Stimulated activated CD8-positive, alpha-beta memory T cell treated with anti-CD3 and anti-CD28 coated beads, Interleukin-7, amount 100 ng/mL, for 24 hours (primary cell): ENCODE measurements around the gene MORF4L2.

Source experiments
- DNase-seq: peaks from one replicate; pipeline ENCODE4 v3.0.0-alpha.2; 2020; ENCODE audit warnings: low read depth

The MORF4L2 gene

GRCh38 chrX:103631145-103631544, 55.4 kb downstream of the MORF4L2 start:
- no peak for DNase-seq

- DNase-seq: no peak
Observed at GRCh38 chrX:103630171-103630511, 56.4 kb downstream of the MORF4L2 start.

DNA sequence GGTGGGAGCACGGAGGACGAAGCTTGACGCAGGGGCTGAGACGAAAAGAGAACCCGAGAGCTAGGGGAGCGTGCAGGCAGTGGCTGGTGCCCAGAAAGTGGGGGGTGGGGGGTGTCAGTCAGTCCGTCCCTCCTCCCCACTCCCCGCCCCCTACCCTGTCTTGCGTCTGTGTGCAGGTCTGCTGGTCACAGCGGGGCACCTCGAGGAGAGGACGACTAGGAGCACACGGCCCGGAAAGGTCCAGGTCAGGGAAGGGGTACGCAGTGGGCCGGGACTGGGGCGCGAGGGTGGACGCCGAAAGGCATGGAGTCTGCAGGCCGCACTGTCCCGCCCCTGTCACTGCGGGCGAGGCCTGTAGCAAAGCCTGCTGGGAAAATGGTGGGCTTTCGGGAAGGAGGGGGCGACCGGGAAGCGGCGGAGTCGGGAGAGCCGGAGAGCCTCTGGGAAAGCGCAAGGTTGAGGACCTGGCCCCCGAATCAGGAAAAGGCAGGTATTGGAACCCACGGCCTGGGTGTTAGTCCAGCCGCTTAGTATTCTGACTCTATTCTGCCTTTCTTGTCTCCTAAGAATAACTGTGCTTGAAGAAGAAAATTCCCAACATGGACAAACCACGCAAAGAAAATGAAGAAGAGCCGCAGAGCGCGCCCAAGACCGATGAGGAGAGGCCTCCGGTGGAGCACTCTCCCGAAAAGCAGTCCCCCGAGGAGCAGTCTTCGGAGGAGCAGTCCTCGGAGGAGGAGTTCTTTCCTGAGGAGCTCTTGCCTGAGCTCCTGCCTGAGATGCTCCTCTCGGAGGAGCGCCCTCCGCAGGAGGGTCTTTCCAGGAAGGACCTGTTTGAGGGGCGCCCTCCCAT, 57.0 kb downstream of the MORF4L2 start:
- no peak for DNase-seq

GRCh38 chrX:103628386-103629317, 57.8 kb downstream of the MORF4L2 start, which contains the start of gene TCEAL1:
TSS of gene TCEAL1 (plus strand) at chrX:103628975. CDS start at chrX:103629917, 942 bp downstream.
- DNase-seq: no peak

DNA sequence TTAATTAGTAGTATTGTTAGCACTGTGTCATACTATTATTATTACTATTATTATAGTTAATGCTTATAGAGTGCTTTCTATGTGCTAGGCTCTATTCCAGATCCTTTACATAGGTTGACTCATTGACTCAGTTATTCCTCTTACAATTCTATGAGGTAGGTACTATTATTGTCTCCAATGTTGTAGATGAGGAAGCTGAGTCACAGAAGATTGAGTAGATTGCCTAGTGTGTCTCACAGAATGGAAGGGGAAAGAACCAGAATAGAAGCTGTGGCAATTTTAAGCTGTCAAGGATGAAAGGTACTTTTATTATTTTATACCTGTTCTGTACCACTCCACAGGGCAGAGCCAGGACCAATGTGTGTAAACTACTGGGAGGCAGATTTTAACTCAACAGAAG, 59.6 kb downstream of the MORF4L2 start:
- DNase-seq: no peak
